HL-60/S4 treated with retinoic acid at 250 ng/mL for 4 days and 3 days (cell line): Measurements from ENCODE around the gene MTX1.
"Not testable (repeated sequence)": the region's sequence is repeated elsewhere in the genome, so short reads cannot be mapped to it uniquely, and the experiment has no call there.

Experiments
- in situ Hi-C: fragments of 300-500 bp; cut with MboI; formaldehyde crosslinking; loops from 2 replicates; pipeline ENCODE4 v1.7.0; 2022; ENCODE audit warnings: low sequenced_read_pairs

Gene MTX1

GRCh38 chr1:155208541-155209311 is at the start of gene MTX1:
MTX1 (plus strand) TSS chr1:155208695; CDS start chr1:155208805, 110 bp downstream.
- in situ Hi-C loops, result no loop called here

GRCh38 chr1:155158991-155159390 is 49.5 kb upstream of the MTX1 start:
- in situ Hi-C loops, result no loop called here

GRCh38 chr1:155160128-155160527 is 48.4 kb upstream of the MTX1 start:
- in situ Hi-C loops, result no loop called here

- in situ Hi-C loops, result not testable (repeated sequence)
Measured at GRCh38 chr1:155162631-155163030, 45.9 kb upstream of the MTX1 start.

- in situ Hi-C loops, result not testable (repeated sequence)
Measured at GRCh38 chr1:155163785-155164184, 44.7 kb upstream of the MTX1 start.

GRCh38 chr1:155164625-155165024 is 43.9 kb upstream of the MTX1 start:
- in situ Hi-C loops, result loop anchor here (5.0 kb wide), 1 partner anchor 67 kb away; no protein-coding TSS in a partner anchor

- in situ Hi-C loops, result loop anchor here (5.0 kb wide), 1 partner anchor 69 kb away; no protein-coding TSS in a partner anchor
Measured at GRCh38 chr1:155166051-155166470, 42.4 kb upstream of the MTX1 start.

- in situ Hi-C loops, result loop anchor here (5.0 kb wide), 1 partner anchor 69 kb away; no protein-coding TSS in a partner anchor
Measured at GRCh38 chr1:155166471-155167165, 41.9 kb upstream of the MTX1 start.

- in situ Hi-C loops, result loop anchor here (5.0 kb wide), 1 partner anchor 70 kb away; no protein-coding TSS in a partner anchor
Measured at GRCh38 chr1:155167166-155168104, 41.1 kb upstream of the MTX1 start.

GRCh38 chr1:155168105-155168445 is 40.4 kb upstream of the MTX1 start:
- in situ Hi-C loops, result loop anchor here (5.0 kb wide), 1 partner anchor 71 kb away; no protein-coding TSS in a partner anchor

- in situ Hi-C loops, result loop anchor here (5.0 kb wide), 1 partner anchor 71 kb away; no protein-coding TSS in a partner anchor
Measured at GRCh38 chr1:155168456-155169210, 39.9 kb upstream of the MTX1 start.

- in situ Hi-C loops, result loop anchor here (5.0 kb wide), 1 partner anchor 72 kb away; no protein-coding TSS in a partner anchor
Measured at GRCh38 chr1:155169541-155169940, 39.0 kb upstream of the MTX1 start.

- in situ Hi-C loops, result no loop called here
Measured at GRCh38 chr1:155170101-155170785, 38.3 kb upstream of the MTX1 start.

GRCh38 chr1:155170806-155171205 is 37.7 kb upstream of the MTX1 start:
- in situ Hi-C loops, result no loop called here

GRCh38 chr1:155171836-155172731 is 36.4 kb upstream of the MTX1 start:
- in situ Hi-C loops, result no loop called here

- in situ Hi-C loops, result no loop called here
Measured at GRCh38 chr1:155172732-155173477, 35.6 kb upstream of the MTX1 start, which contains the start of gene KRTCAP2. KRTCAP2 (minus strand) TSS chr1:155173304; CDS start chr1:155173224, 80 bp downstream.

- in situ Hi-C loops, result no loop called here
Measured at GRCh38 chr1:155173478-155174323, 34.8 kb upstream of the MTX1 start, which contains the start of gene TRIM46. TRIM46 (plus strand) TSS chr1:155173849; CDS start chr1:155173967, 118 bp downstream.
